Rectal smooth muscle tissue (tissue), 1 donor: ENCODE data around the gene RBM7.
A peak's percentile ranks its signal among the peaks of the same experiment; 100 is the strongest.

Experiments
- H3K27ac ChIP-seq: one replicate; pipeline ENCODE4 v1.7.0; 2013; ENCODE audit warnings: low read depth, low read length, inconsistent platforms
- H3K27me3 ChIP-seq: one replicate; pipeline ENCODE4 v1.7.0; 2013; ENCODE audit warnings: low read length; ENCODE audit not compliant: control insufficient read depth, insufficient read depth
- H3K36me3 ChIP-seq: one replicate; pipeline ENCODE4 v1.7.0; 2013; ENCODE audit warnings: low read length; ENCODE audit not compliant: control insufficient read depth, insufficient read depth
- H3K4me1 ChIP-seq: one replicate; pipeline ENCODE4 v1.7.0; 2013; ENCODE audit warnings: low read length; ENCODE audit not compliant: control insufficient read depth, insufficient read depth
- H3K4me3 ChIP-seq: one replicate; pipeline ENCODE4 v1.7.0; 2013; ENCODE audit warnings: low read length
- H3K9ac ChIP-seq: one replicate; pipeline ENCODE4 v1.7.0; 2013; ENCODE audit warnings: low read length

The RBM7 gene

GRCh38 chr11:114400216-114400914 is at the start of gene RBM7, which contains the start of gene C11orf71:
Gene RBM7 (plus strand): TSS chr11:114400666. CDS start chr11:114400672, 6 bp downstream.
Gene C11orf71 (minus strand): TSS chr11:114400511. CDS start chr11:114400331, 180 bp downstream.
- Histone ChIP-seq H3K4me1 (peaks cover 8% of the 10 kb centered on the region), H3K9ac (peak within 1 kb of the TSS; percentile 98), H3K27ac (peak within 1 kb of the TSS; percentile 99), H3K27me3 (no peaks in the 10 kb centered on the region), H3K4me3 (peak within 1 kb of the TSS; percentile 98), H3K36me3 (no peaks in the 10 kb centered on the region)

GRCh38 chr11:114353443-114353842 is 47.0 kb upstream of the RBM7 start:
- Histone ChIP-seq H3K4me1 (no peaks in the 10 kb centered on the region), H3K27ac (no peak overlapping the region), H3K9ac (no peak overlapping the region), H3K4me3 (no peak overlapping the region), H3K27me3 (no peaks in the 10 kb centered on the region), H3K36me3 (no peaks in the 10 kb centered on the region)

- H3K9ac ChIP-seq: no peak overlapping the region
- H3K4me3 ChIP-seq: no peak overlapping the region
- H3K27ac ChIP-seq: no peak overlapping the region
- H3K27me3 ChIP-seq: no peaks in the 10 kb centered on the region
- no peaks in the 10 kb centered on the region for H3K4me1 ChIP-seq
- H3K36me3 ChIP-seq: no peaks in the 10 kb centered on the region
These were observed 46.4 kb upstream of the RBM7 start for GRCh38 chr11:114354076-114354475.

DNA sequence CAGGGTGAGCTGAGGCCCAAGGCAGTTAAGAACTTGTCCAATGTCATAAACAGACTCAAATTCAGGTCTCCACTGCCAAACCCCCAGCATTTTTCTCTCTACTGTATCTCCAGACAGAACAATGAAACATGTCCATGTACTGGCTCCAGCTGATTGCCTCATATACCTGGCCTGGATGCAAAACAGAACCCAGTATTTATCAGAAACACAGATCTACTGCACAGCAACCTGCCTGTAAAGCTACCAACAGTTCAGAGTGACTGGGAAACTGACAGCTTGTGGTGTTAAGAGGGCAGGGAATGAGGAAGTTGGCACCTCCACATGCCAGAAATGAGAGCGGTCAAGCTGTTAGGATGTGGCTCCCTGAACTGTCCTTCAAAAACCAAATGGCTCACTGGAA is 41.8 kb upstream of the RBM7 start:
- Histone ChIP-seq H3K27me3 (no peaks in the 10 kb centered on the region), H3K4me1 (no peaks in the 10 kb centered on the region), H3K9ac (no peak overlapping the region), H3K27ac (no peak overlapping the region), H3K4me3 (no peak overlapping the region), H3K36me3 (no peaks in the 10 kb centered on the region)

DNA sequence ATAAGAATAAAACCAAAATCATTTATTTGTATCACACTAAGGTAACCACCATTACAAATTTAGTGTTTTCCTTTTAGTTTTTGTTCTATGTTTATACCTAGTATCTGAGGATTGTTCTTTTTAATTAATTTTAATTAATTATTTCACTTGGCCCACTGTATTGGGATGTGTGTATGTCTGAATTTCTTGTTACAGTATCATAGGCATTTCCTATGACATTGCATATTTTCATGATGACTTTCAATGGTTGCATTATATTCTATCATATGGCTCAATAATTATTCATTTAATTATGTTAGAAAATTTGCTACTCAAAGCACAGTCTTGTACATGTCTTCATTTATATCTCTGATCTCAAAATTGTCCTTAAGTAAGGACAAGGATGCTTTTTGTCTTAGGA is 41.1 kb upstream of the RBM7 start:
- no peak overlapping the region for H3K4me3 ChIP-seq
- H3K4me1 ChIP-seq: no peaks in the 10 kb centered on the region
- H3K27me3 ChIP-seq: no peaks in the 10 kb centered on the region
- H3K27ac ChIP-seq: no peak overlapping the region
- no peak overlapping the region for H3K9ac ChIP-seq
- no peaks in the 10 kb centered on the region for H3K36me3 ChIP-seq

DNA sequence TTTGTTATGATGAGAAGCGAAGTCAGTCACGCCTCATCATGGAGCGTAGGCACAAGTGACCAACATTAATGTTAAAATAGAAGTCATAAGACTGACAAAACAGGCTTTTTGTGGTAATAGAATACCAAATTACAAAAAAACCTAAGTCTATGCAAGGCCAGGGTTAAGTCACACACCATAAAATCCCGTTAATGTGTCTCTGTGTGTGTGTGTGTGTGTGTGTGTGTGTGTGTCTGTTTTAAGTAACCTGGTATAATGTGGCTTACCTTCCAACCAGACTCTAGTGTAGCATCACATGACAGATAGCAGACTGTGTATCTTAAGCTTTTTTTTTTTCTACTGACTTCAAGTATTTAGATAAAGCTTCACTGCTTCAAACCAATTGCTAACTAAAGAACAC is 38.1 kb upstream of the RBM7 start:
- Histone ChIP-seq H3K4me1 (no peaks in the 10 kb centered on the region), H3K27me3 (no peaks in the 10 kb centered on the region), H3K36me3 (no peaks in the 10 kb centered on the region), H3K4me3 (no peak overlapping the region), H3K27ac (no peak overlapping the region), H3K9ac (no peak overlapping the region)

GRCh38 chr11:114362958-114363357 is 37.5 kb upstream of the RBM7 start:
- no peak overlapping the region for H3K4me3 ChIP-seq
- H3K36me3 ChIP-seq: no peaks in the 10 kb centered on the region
- H3K4me1 ChIP-seq: no peaks in the 10 kb centered on the region
- H3K9ac ChIP-seq: no peak overlapping the region
- H3K27ac ChIP-seq: no peak overlapping the region
- no peaks in the 10 kb centered on the region for H3K27me3 ChIP-seq

GRCh38 chr11:114366331-114367243 is 33.9 kb upstream of the RBM7 start:
- Histone ChIP-seq H3K36me3 (no peaks in the 10 kb centered on the region), H3K9ac (no peak overlapping the region), H3K27ac (no peak overlapping the region), H3K27me3 (no peaks in the 10 kb centered on the region), H3K4me1 (no peaks in the 10 kb centered on the region), H3K4me3 (no peak overlapping the region)

DNA sequence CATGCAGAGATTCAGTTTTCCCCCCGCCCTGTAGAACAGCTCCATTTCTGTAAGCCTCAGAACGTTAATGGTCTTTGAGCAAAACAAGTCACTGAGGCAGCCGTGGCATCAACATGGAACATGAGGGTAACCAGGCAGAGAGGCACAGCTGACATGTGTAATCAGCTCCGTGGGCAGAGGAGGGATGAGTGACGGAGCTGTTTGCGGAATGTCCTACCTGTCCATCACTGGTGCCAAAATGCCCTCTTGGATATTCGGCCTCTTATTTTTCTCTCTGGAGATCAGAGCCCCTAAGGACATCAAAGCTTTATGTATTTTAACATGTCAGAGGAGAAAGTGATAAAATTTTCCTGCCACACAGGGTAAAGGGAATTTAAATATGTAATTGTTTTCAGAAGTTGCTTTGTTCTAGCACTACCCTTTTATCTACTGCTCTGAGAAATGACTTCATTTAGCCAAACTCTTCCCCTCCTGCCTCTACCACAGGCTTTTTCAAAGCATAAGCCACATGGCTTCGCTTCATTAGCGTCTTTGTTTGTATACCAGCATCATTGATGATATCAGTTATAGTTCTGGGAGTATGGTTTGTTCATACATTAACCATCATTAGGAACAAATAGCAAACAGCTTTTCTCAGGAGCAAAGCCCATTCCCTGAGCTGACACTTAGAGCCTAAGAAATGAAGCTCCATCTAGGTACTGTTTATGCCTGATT is 33.1 kb upstream of the RBM7 start:
- no peaks in the 10 kb centered on the region for H3K4me1 ChIP-seq
- no peak overlapping the region for H3K27ac ChIP-seq
- no peaks in the 10 kb centered on the region for H3K36me3 ChIP-seq
- no peaks in the 10 kb centered on the region for H3K27me3 ChIP-seq
- H3K4me3 ChIP-seq: no peak overlapping the region
- H3K9ac ChIP-seq: no peak overlapping the region

DNA sequence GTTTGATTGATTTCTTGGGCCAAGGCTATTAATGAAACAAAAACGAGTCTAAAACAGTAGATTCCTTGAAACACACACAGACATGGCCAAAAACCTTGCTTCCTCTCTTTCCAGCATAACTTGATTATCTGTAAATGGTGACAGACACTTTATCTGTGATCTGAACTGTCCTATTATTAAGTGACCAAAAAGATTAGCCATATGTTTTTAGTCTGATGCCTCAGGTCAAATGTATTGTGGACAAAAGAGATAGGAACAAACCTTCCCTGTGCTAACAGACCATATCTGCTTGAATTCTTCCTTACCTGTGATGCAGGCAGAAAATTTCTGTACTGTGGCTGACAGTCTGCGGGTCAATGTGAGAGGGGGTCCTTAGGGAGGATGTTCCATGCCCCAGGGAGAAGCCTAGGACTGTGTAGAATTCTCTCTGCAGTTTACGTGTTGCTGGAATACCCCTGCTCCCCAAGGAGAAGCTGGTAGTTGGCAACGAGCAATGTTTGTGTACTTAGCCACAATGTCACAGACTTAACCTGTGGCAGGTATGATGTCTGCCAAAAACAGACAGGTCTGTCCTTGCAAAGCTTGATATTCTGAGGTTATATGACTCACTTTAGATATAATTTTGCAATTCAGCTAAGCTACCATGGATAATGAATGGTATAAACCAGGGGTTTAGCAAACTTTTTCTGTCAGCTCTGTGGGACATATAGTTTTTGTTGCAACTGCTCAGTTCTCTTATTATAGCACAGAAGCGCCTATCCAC is 31.4 kb upstream of the RBM7 start:
- H3K4me1 ChIP-seq: no peaks in the 10 kb centered on the region
- H3K4me3 ChIP-seq: no peak overlapping the region
- H3K9ac ChIP-seq: no peak overlapping the region
- no peaks in the 10 kb centered on the region for H3K27me3 ChIP-seq
- H3K36me3 ChIP-seq: no peaks in the 10 kb centered on the region
- H3K27ac ChIP-seq: no peak overlapping the region

DNA sequence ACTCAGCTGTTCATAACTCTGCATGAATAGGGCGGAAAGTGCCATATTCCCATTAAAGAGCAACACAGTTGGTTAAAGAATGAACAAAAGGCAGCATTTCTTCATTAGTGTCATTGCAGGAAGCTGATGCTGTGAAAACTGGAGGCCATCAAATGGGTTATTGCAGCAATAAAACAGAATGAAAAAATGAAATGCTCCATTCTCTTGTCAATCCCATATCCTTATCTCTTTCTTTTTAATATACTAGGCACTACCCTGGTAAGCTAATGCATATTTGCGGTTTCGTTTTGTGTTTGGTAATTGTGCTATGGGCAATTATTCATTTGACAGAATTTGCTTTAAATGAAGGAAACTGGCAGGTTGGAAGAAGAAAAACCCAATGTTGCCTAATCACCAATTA is 25.4 kb upstream of the RBM7 start:
- Histone ChIP-seq H3K4me3 (no peak overlapping the region), H3K9ac (no peak overlapping the region), H3K27me3 (no peaks in the 10 kb centered on the region), H3K4me1 (no peaks in the 10 kb centered on the region), H3K27ac (no peak overlapping the region), H3K36me3 (no peaks in the 10 kb centered on the region)
